ENCODE measurements around the gene EPB41L5.

The EPB41L5 gene

GRCh38 chr2:120005834-120006521, 6.9 kb upstream of the EPB41L5 start:
- no peak overlapping the region for H2BK120ac ChIP-seq (ENCODE audit: low read depth, low read length)
- no peaks in the 10 kb centered on the region for H3K36me3 ChIP-seq (ENCODE audit: control insufficient read depth in 1 of 2, insufficient read depth in 2 of 2, low read depth in 1 of 2, low read length in 2 of 2)
- H3K79me1 ChIP-seq (replicated peaks; ENCODE audit: low read length, poor library complexity, severe bottlenecking) = no peaks in the 10 kb centered on the region
- no peak overlapping the region for H3K18ac ChIP-seq (ENCODE audit: low read depth in 1 of 2, low read length in 2 of 2)
- H2BK15ac ChIP-seq (ENCODE audit: low read depth, poor library complexity, severe bottlenecking) = no peak overlapping the region
- H3K4me1 ChIP-seq (ENCODE audit: control insufficient read depth, insufficient read depth, low read depth, low read length) = no peaks in the 10 kb centered on the region
- no peak overlapping the region for H3K4ac ChIP-seq (ENCODE audit: low read depth in 1 of 2, low read length in 2 of 2)
- H3K27ac ChIP-seq (ENCODE audit: low read length, poor library complexity, severe bottlenecking) = no peak overlapping the region
- H2BK5ac ChIP-seq (ENCODE audit: low read depth, low read length, poor library complexity, severe bottlenecking) = no peak overlapping the region
- H3K4me3 ChIP-seq (ENCODE audit: insufficient read depth in 1 of 2, low read depth in 1 of 2, low read length in 2 of 2) = no peak overlapping the region
- H2BK12ac ChIP-seq (ENCODE audit: low read length in 2 of 2) = no peak overlapping the region
- H3K23ac ChIP-seq (ENCODE audit: low read length in 2 of 2) = no peak overlapping the region
- no peak overlapping the region for H3K14ac ChIP-seq (ENCODE audit: low read length in 2 of 2)
- H3K4me2 ChIP-seq (ENCODE audit: low read length, poor library complexity, severe bottlenecking) = no peak overlapping the region
- WGBS = 96% methylated on average over 10 of the region's 11 CpGs
- no peak overlapping the region for H2AFZ ChIP-seq (ENCODE audit: low read depth, low read length)
- no peak overlapping the region for H4K91ac ChIP-seq (ENCODE audit: low read length)
- no peak overlapping the region for H3K9ac ChIP-seq (ENCODE audit: low read length)
- no peaks in the 10 kb centered on the region for H3K27me3 ChIP-seq (ENCODE audit: control insufficient read depth in 1 of 2, insufficient read depth in 1 of 2, low read length in 2 of 2)
- no peak overlapping the region for H2AK5ac ChIP-seq (ENCODE audit: low read length, severe bottlenecking)
- H3K9me3 ChIP-seq (ENCODE audit: control insufficient read depth, low read length) = no peaks in the 10 kb centered on the region
- no peak overlapping the region for H4K8ac ChIP-seq (ENCODE audit: low read length)
- DNase-seq = no peak

GRCh38 chr2:120007851-120008250, 5.0 kb upstream of the EPB41L5 start:
- H2BK12ac ChIP-seq (ENCODE audit: low read length in 2 of 2) = no peak overlapping the region
- H3K18ac ChIP-seq (ENCODE audit: low read depth in 1 of 2, low read length in 2 of 2) = no peak overlapping the region
- WGBS = 96% methylated on average over 4 of the region's 4 CpGs
- DNase-seq = no peak
- H2BK120ac ChIP-seq (ENCODE audit: low read depth, low read length) = no peak overlapping the region
- H3K27me3 ChIP-seq (ENCODE audit: control insufficient read depth in 1 of 2, insufficient read depth in 1 of 2, low read length in 2 of 2) = no peaks in the 10 kb centered on the region
- H3K9me3 ChIP-seq (ENCODE audit: control insufficient read depth, low read length) = no peaks in the 10 kb centered on the region
- no peak overlapping the region for H3K23ac ChIP-seq (ENCODE audit: low read length in 2 of 2)
- no peak overlapping the region for H3K4me3 ChIP-seq (ENCODE audit: insufficient read depth in 1 of 2, low read depth in 1 of 2, low read length in 2 of 2)
- H3K36me3 ChIP-seq (ENCODE audit: control insufficient read depth in 1 of 2, insufficient read depth in 2 of 2, low read depth in 1 of 2, low read length in 2 of 2) = no peaks in the 10 kb centered on the region
- no peak overlapping the region for H3K14ac ChIP-seq (ENCODE audit: low read length in 2 of 2)
- H2AK5ac ChIP-seq (ENCODE audit: low read length, severe bottlenecking) = no peak overlapping the region
- H2BK5ac ChIP-seq (ENCODE audit: low read depth, low read length, poor library complexity, severe bottlenecking) = no peak overlapping the region
- no peak overlapping the region for H2BK15ac ChIP-seq (ENCODE audit: low read depth, poor library complexity, severe bottlenecking)
- H3K79me1 ChIP-seq (replicated peaks; ENCODE audit: low read length, poor library complexity, severe bottlenecking) = no peaks in the 10 kb centered on the region
- no peak overlapping the region for H3K27ac ChIP-seq (ENCODE audit: low read length, poor library complexity, severe bottlenecking)
- H3K4ac ChIP-seq (ENCODE audit: low read depth in 1 of 2, low read length in 2 of 2) = no peak overlapping the region
- no peak overlapping the region for H3K4me2 ChIP-seq (ENCODE audit: low read length, poor library complexity, severe bottlenecking)
- H3K4me1 ChIP-seq (ENCODE audit: control insufficient read depth, insufficient read depth, low read depth, low read length) = peaks cover 2% of the 10 kb centered on the region
- H4K8ac ChIP-seq (ENCODE audit: low read length) = no peak overlapping the region
- no peak overlapping the region for H3K9ac ChIP-seq (ENCODE audit: low read length)
- H2AFZ ChIP-seq (ENCODE audit: low read depth, low read length) = no peak overlapping the region
- H4K91ac ChIP-seq (ENCODE audit: low read length) = no peak overlapping the region

- no peak overlapping the region for H2BK12ac ChIP-seq (ENCODE audit: low read length in 2 of 2)
- no peak for DNase-seq
- H3K27me3 ChIP-seq (ENCODE audit: control insufficient read depth in 1 of 2, insufficient read depth in 1 of 2, low read length in 2 of 2) = no peaks in the 10 kb centered on the region
- peak overlapping the region; percentile 89 for H3K9ac ChIP-seq (ENCODE audit: low read length)
- H2AFZ ChIP-seq (ENCODE audit: low read depth, low read length) = no peak overlapping the region
- no peaks in the 10 kb centered on the region for H3K9me3 ChIP-seq (ENCODE audit: control insufficient read depth, low read length)
- H3K4me2 ChIP-seq (ENCODE audit: low read length, poor library complexity, severe bottlenecking) = peak overlapping the region; percentile 82
- H3K18ac ChIP-seq (ENCODE audit: low read depth in 1 of 2, low read length in 2 of 2) = no peak overlapping the region
- no peaks in the 10 kb centered on the region for H3K36me3 ChIP-seq (ENCODE audit: control insufficient read depth in 1 of 2, insufficient read depth in 2 of 2, low read depth in 1 of 2, low read length in 2 of 2)
- H2BK5ac ChIP-seq (ENCODE audit: low read depth, low read length, poor library complexity, severe bottlenecking) = no peak overlapping the region
- WGBS = 49% methylated on average over 8 of the region's 8 CpGs
- H2BK15ac ChIP-seq (ENCODE audit: low read depth, poor library complexity, severe bottlenecking) = no peak overlapping the region
- H3K79me1 ChIP-seq (replicated peaks; ENCODE audit: low read length, poor library complexity, severe bottlenecking) = peaks cover 6% of the 10 kb centered on the region
- no peak overlapping the region for H2BK120ac ChIP-seq (ENCODE audit: low read depth, low read length)
- no peak overlapping the region for H4K91ac ChIP-seq (ENCODE audit: low read length)
- no peak overlapping the region for H3K14ac ChIP-seq (ENCODE audit: low read length in 2 of 2)
- H4K8ac ChIP-seq (ENCODE audit: low read length) = no peak overlapping the region
- H3K23ac ChIP-seq (ENCODE audit: low read length in 2 of 2) = no peak overlapping the region
- H3K4me1 ChIP-seq (ENCODE audit: control insufficient read depth, insufficient read depth, low read depth, low read length) = peaks cover 3% of the 10 kb centered on the region
- no peak overlapping the region for H3K4ac ChIP-seq (ENCODE audit: low read depth in 1 of 2, low read length in 2 of 2)
- no peak overlapping the region for H3K27ac ChIP-seq (ENCODE audit: low read length, poor library complexity, severe bottlenecking)
- no peak overlapping the region for H2AK5ac ChIP-seq (ENCODE audit: low read length, severe bottlenecking)
- peak overlapping the region in 1 of 2 experiments; percentile 89 for H3K4me3 ChIP-seq (ENCODE audit: insufficient read depth in 1 of 2, low read depth in 1 of 2, low read length in 2 of 2)
These were observed 514 bp upstream of the EPB41L5 start for GRCh38 chr2:120012363-120012762.

GRCh38 chr2:120013597-120014223, 833 bp downstream of the EPB41L5 start:
- H2BK5ac ChIP-seq (ENCODE audit: low read depth, low read length, poor library complexity, severe bottlenecking) = no peak overlapping the region
- H3K9me3 ChIP-seq (ENCODE audit: control insufficient read depth, low read length) = no peaks in the 10 kb centered on the region
- 28% methylated on average over 12 of the region's 17 CpGs for WGBS
- peaks cover 5% of the 10 kb centered on the region for H3K4me1 ChIP-seq (ENCODE audit: control insufficient read depth, insufficient read depth, low read depth, low read length)
- peak overlapping the region; percentile 82 for H3K4me2 ChIP-seq (ENCODE audit: low read length, poor library complexity, severe bottlenecking)
- no peaks in the 10 kb centered on the region for H3K27me3 ChIP-seq (ENCODE audit: control insufficient read depth in 1 of 2, insufficient read depth in 1 of 2, low read length in 2 of 2)
- H3K79me1 ChIP-seq (replicated peaks; ENCODE audit: low read length, poor library complexity, severe bottlenecking) = peaks cover 8% of the 10 kb centered on the region
- H2BK120ac ChIP-seq (ENCODE audit: low read depth, low read length) = no peak overlapping the region
- DNase-seq = peak; percentile 15
- peak overlapping the region in 1 of 2 experiments; percentile 8 for H2BK12ac ChIP-seq (ENCODE audit: low read length in 2 of 2)
- no peak overlapping the region for H3K4ac ChIP-seq (ENCODE audit: low read depth in 1 of 2, low read length in 2 of 2)
- peak overlapping the region; percentile 89 for H3K9ac ChIP-seq (ENCODE audit: low read length)
- H3K18ac ChIP-seq (ENCODE audit: low read depth in 1 of 2, low read length in 2 of 2) = peak overlapping the region in 1 of 2 experiments; percentile 97
- no peaks in the 10 kb centered on the region for H3K36me3 ChIP-seq (ENCODE audit: control insufficient read depth in 1 of 2, insufficient read depth in 2 of 2, low read depth in 1 of 2, low read length in 2 of 2)
- no peak overlapping the region for H4K91ac ChIP-seq (ENCODE audit: low read length)
- no peak overlapping the region for H3K14ac ChIP-seq (ENCODE audit: low read length in 2 of 2)
- H3K4me3 ChIP-seq (ENCODE audit: insufficient read depth in 1 of 2, low read depth in 1 of 2, low read length in 2 of 2) = peak overlapping the region; percentile 89 to 97
- H3K23ac ChIP-seq (ENCODE audit: low read length in 2 of 2) = no peak overlapping the region
- no peak overlapping the region for H3K27ac ChIP-seq (ENCODE audit: low read length, poor library complexity, severe bottlenecking)
- H2AK5ac ChIP-seq (ENCODE audit: low read length, severe bottlenecking) = no peak overlapping the region
- no peak overlapping the region for H2BK15ac ChIP-seq (ENCODE audit: low read depth, poor library complexity, severe bottlenecking)
- peak overlapping the region; percentile 100 for H2AFZ ChIP-seq (ENCODE audit: low read depth, low read length)
- no peak overlapping the region for H4K8ac ChIP-seq (ENCODE audit: low read length)

All from mesenchymal stem cell (in vitro differentiated cells and primary cell).